T-helper 1 cell treated with Interleukin-12 subunit alpha and Interleukin-12 subunit beta and Interleukin-4 antibody, amounts not matched to agents 30 ng/mL and 1 ng/mL, for 36 hours (primary cell): ENCODE measurements around the gene CNDP1. TPM values are rescaled to one million over a fixed set of nuclear protein-coding genes. Genes with fewer than 3 reads are reported as not detected.
"Not testable (repeated sequence)": the region's sequence is repeated elsewhere in the genome, so short reads cannot be mapped to it uniquely, and the experiment has no call there.

Experiments used
- intact Hi-C: fragments of 100-400 bp; cut with micrococcal nuclease; formaldehyde crosslinking; loops from one replicate; pipeline ENCODE4 v1.15.1; 2024
- total RNA-seq: library from RNA; stranded (reverse); gene quantifications from 2 replicates; pipeline ENCODE4 v1.2.3, GENCODE V29; 2022

The CNDP1 gene
- total RNA-seq = 0.20 TPM in 1 of 2 replicates, not detected in the other

- intact Hi-C loops = no loop called here
Measured at GRCh38 chr18:74534150-74534969, at the start of gene CNDP1. TSS of gene CNDP1 (plus strand) at chr18:74534500. CDS start at chr18:74534668, 168 bp downstream.

- intact Hi-C loops = no loop called here
Measured at GRCh38 chr18:74486119-74486849, 48.0 kb upstream of the CNDP1 start.

GRCh38 chr18:74488354-74488753, 45.9 kb upstream of the CNDP1 start:
- intact Hi-C loops = no loop called here

- intact Hi-C loops = no loop called here
Measured at GRCh38 chr18:74488864-74489263, 45.4 kb upstream of the CNDP1 start.

GRCh38 chr18:74489676-74490075, 44.6 kb upstream of the CNDP1 start:
- intact Hi-C loops = loop anchor here (10.0 kb wide), 2 partner anchors 755 to 1885 kb away; no protein-coding TSS in a partner anchor

GRCh38 chr18:74492259-74492658, 42.0 kb upstream of the CNDP1 start:
- intact Hi-C loops = loop anchor here (10.0 kb wide), 2 partner anchors 753 to 1883 kb away; no protein-coding TSS in a partner anchor

GRCh38 chr18:74493689-74494088, 40.6 kb upstream of the CNDP1 start:
- intact Hi-C loops = loop anchor here (1.0 to 10.0 kb wide), 6 partner anchors 59 to 1881 kb away; no protein-coding TSS in a partner anchor

GRCh38 chr18:74494514-74494913, 39.8 kb upstream of the CNDP1 start:
- intact Hi-C loops = loop anchor here (10.0 kb wide), 2 partner anchors 750 to 1880 kb away; no protein-coding TSS in a partner anchor

GRCh38 chr18:74495581-74496507, 38.5 kb upstream of the CNDP1 start, which contains the start of gene CNDP2:
TSS of gene CNDP2 (plus strand) at chr18:74496363. CDS start at chr18:74499974, 3,611 bp downstream.
- intact Hi-C loops = loop anchor here (1.0 to 10.0 kb wide), 4 partner anchors 204 to 1879 kb away; no protein-coding TSS in a partner anchor

- intact Hi-C loops = loop anchor here (5.0 to 10.0 kb wide), 3 partner anchors 414 to 1878 kb away; no protein-coding TSS in a partner anchor
Measured at GRCh38 chr18:74496508-74497323, 37.6 kb upstream of the CNDP1 start.

GRCh38 chr18:74497324-74497676, 37.0 kb upstream of the CNDP1 start:
- intact Hi-C loops = loop anchor here (5.0 to 10.0 kb wide), 3 partner anchors 415 to 1878 kb away; no protein-coding TSS in a partner anchor

- intact Hi-C loops = loop anchor here (2.0 to 10.0 kb wide), 4 partner anchors 415 to 1877 kb away; no protein-coding TSS in a partner anchor
Measured at GRCh38 chr18:74497778-74498177, 36.5 kb upstream of the CNDP1 start.

GRCh38 chr18:74498712-74499627, 35.3 kb upstream of the CNDP1 start:
- intact Hi-C loops = loop anchor here (1.0 to 10.0 kb wide), 14 partner anchors 53 to 1993 kb away; partner anchors contain the start of genes TIMM21, TSHZ1 and ZNF407

GRCh38 chr18:74499633-74500032, 34.7 kb upstream of the CNDP1 start:
- intact Hi-C loops = loop anchor here (1.0 to 10.0 kb wide), 14 partner anchors 53 to 1993 kb away; partner anchors contain the start of genes TIMM21, TSHZ1 and ZNF407

- intact Hi-C loops = no loop called here
Measured at GRCh38 chr18:74500372-74500771, 33.9 kb upstream of the CNDP1 start.

GRCh38 chr18:74500774-74501173, 33.5 kb upstream of the CNDP1 start:
- intact Hi-C loops = not testable (repeated sequence)

- intact Hi-C loops = no loop called here
Measured at GRCh38 chr18:74501386-74501785, 32.9 kb upstream of the CNDP1 start.

GRCh38 chr18:74503137-74503536, 31.2 kb upstream of the CNDP1 start:
- intact Hi-C loops = no loop called here
